Endothelial cell of umbilical vein (primary cell): Measurements from ENCODE around the gene BCL11B. TPM values are rescaled to one million over a fixed set of nuclear protein-coding genes. Genes with fewer than 3 reads are reported as not detected.

ENCODE experiments used
- BruUV-seq: library from RNA; stranded (reverse); fragments of 400-500 nt; replicated peaks from 2 replicates; lab custom pipeline; 2021; lab: Mats Ljungman, UMichigan
- CTCF ChIA-PET: fragments of 300-600, 350-600 bp; sonication (Branson Sonifier 250); formaldehyde crosslinking; loops from one replicate; lab custom pipeline; 2021; ENCODE audit warnings: antibody characterized with exemption, inconsistent platforms; lab: Charles Lee
- POLR2A ChIA-PET: fragments of 300-600, 350-600 bp; sonication (Branson Sonifier 250); formaldehyde crosslinking; loops from one replicate; lab custom pipeline; 2021; ENCODE audit warnings: antibody characterized with exemption, inconsistent platforms; lab: Charles Lee
- DNase-seq: peaks from one replicate; pipeline ENCODE4 v3.0.0-alpha.2; 2011; ENCODE audit warnings: low read depth, low spot score
- FAIRE-seq: peaks from 2 replicates; lab custom pipeline; 2011; peaks lifted over from hg19 to GRCh38; lab: Jason Lieb, UNC
- H2AFZ ChIP-seq: 2 replicates; pipeline ENCODE4 v1.6.0; 2012; ENCODE audit warnings: low read depth, low read length, control low read depth, inconsistent platforms
- H3K27ac ChIP-seq: 2 replicates; pipeline ENCODE4 v1.5.1; 2011; ENCODE audit warnings: low read depth, mild to moderate bottlenecking, control low read depth, low read length, moderate library complexity; ENCODE audit not compliant: insufficient read depth
- H3K27me3 ChIP-seq, 2 experiments: 2 replicates each; pipeline versions ENCODE4 v1.6.0 to v1.6.1; 2011; ENCODE audit warnings: low read length in 2 of 2, mixed read lengths in 1 of 2; ENCODE audit not compliant: control insufficient read depth in 2 of 2, insufficient read depth in 2 of 2
- H3K36me3 ChIP-seq, 2 experiments: 2 replicates in 1 of 2; 3 replicates in 1 of 2; pipeline ENCODE4 v1.5.1; 2011; ENCODE audit warnings: low read length in 2 of 2, mild to moderate bottlenecking in 1 of 2, moderate library complexity in 1 of 2; ENCODE audit not compliant: control insufficient read depth in 2 of 2, insufficient read depth in 2 of 2; ENCODE audit errors: extremely low read depth in 1 of 2
- H3K4me1 ChIP-seq: 3 replicates; pipeline ENCODE4 v1.5.1; 2011; ENCODE audit warnings: mild to moderate bottlenecking, low read length; ENCODE audit not compliant: control insufficient read depth, insufficient read depth; ENCODE audit errors: extremely low read depth
- H3K4me2 ChIP-seq: 2 replicates; pipeline ENCODE4 v1.6.1; 2011; ENCODE audit warnings: low read length, control low read depth, mixed read lengths; ENCODE audit not compliant: insufficient read depth
- H3K4me3 ChIP-seq, 3 experiments: fragments of 200-600 bp in 1 of 3; sonication (generic), shearing (Covaris generic) in 1 of 3; replicated peaks in 1 of 3; 2 replicates each; pipeline ENCODE4 v1.5.1; 2011 to 2016; ENCODE audit warnings: control low read depth in 3 of 3, low read length in 3 of 3, mild to moderate bottlenecking in 2 of 3, inconsistent platforms in 1 of 3, low read depth in 1 of 3, moderate library complexity in 1 of 3; ENCODE audit not compliant: insufficient read depth in 1 of 3
- H3K79me2 ChIP-seq: 2 replicates; pipeline ENCODE4 v1.6.0; 2012; ENCODE audit warnings: low read length, inconsistent platforms; ENCODE audit not compliant: control insufficient read depth, insufficient read depth
- H3K9ac ChIP-seq: replicated peaks from 2 replicates; pipeline ENCODE3; 2011; ENCODE audit warnings: low read length, control low read depth; ENCODE audit not compliant: insufficient read depth; ENCODE audit errors: extremely low read depth
- H3K9me1 ChIP-seq: replicated peaks from 3 replicates; pipeline ENCODE4 v1.6.0; 2011; ENCODE audit warnings: mild to moderate bottlenecking, low read length; ENCODE audit not compliant: control insufficient read depth, insufficient read depth; ENCODE audit errors: extremely low read depth
- H3K9me3 ChIP-seq: replicated peaks from 2 replicates; pipeline ENCODE4 v1.5.1; 2012; ENCODE audit warnings: low read length, inconsistent platforms; ENCODE audit not compliant: control insufficient read depth, insufficient read depth
- H4K20me1 ChIP-seq: replicated peaks from 2 replicates; pipeline ENCODE3; 2011; ENCODE audit warnings: mild to moderate bottlenecking, low read length; ENCODE audit not compliant: control insufficient read depth, insufficient read depth; ENCODE audit errors: extremely low read depth
- CTCF ChIP-seq, 2 donors: IDR thresholded peaks; 1 replicate in 1 of 2; 2 replicates in 1 of 2; pipeline ENCODE4 v1.5.1; 2011; ENCODE audit warnings: low read length in 2 of 2, mild to moderate bottlenecking in 2 of 2, moderate library complexity in 2 of 2, control low read depth in 1 of 2, inconsistent platforms in 1 of 2, low read depth in 1 of 2; ENCODE audit not compliant: insufficient read depth in 1 of 2; ENCODE audit errors: extremely low read depth in 1 of 2
- EZH2 ChIP-seq: IDR thresholded peaks from 2 replicates; pipeline ENCODE4 v1.6.1; 2012; ENCODE audit warnings: borderline replicate concordance, low read depth, mild to moderate bottlenecking, moderate library complexity, low read length, inconsistent platforms; ENCODE audit not compliant: severe bottlenecking
- FOS ChIP-seq: IDR thresholded peaks from 2 replicates; pipeline ENCODE4 v1.6.1; 2011; ENCODE audit warnings: mild to moderate bottlenecking, low read length, moderate library complexity, borderline replicate concordance; ENCODE audit not compliant: insufficient read depth
- GATA2 ChIP-seq: IDR thresholded peaks from 2 replicates; pipeline ENCODE4 v1.7.0; 2011; ENCODE audit warnings: low read depth, mild to moderate bottlenecking, moderate library complexity, mixed read lengths, low read length; ENCODE audit not compliant: insufficient read length, insufficient read depth
- JUN ChIP-seq: IDR thresholded peaks from 2 replicates; pipeline ENCODE4 v1.6.1; 2011; ENCODE audit warnings: borderline replicate concordance, low read depth; ENCODE audit not compliant: insufficient read length, insufficient read depth
- MYC ChIP-seq: IDR thresholded peaks from one replicate; pipeline ENCODE4 v1.6.1; 2011; ENCODE audit warnings: mild to moderate bottlenecking, low read depth, low read length
- POLR2A ChIP-seq: IDR thresholded peaks from 2 replicates; pipeline ENCODE4 v1.6.1; 2012; ENCODE audit warnings: low read depth, mild to moderate bottlenecking, control low read depth, low read length
- POLR2AphosphoS5 ChIP-seq: IDR thresholded peaks from 2 replicates; pipeline ENCODE4 v1.6.1; 2012; ENCODE audit warnings: low read depth, mild to moderate bottlenecking, control low read depth, low read length, moderate library complexity; ENCODE audit not compliant: insufficient read depth
- dilution Hi-C: fragments of 300-500 bp; cut with MboI; formaldehyde crosslinking; loops from one replicate; pipeline ENCODE4 v1.15.0; 2019; ENCODE audit warnings: low sequenced_read_pairs; ENCODE audit not compliant: extremely low pct_ligation_motif_present
- intact Hi-C: fragments of 100-400 bp; cut with micrococcal nuclease; formaldehyde crosslinking; loops from one replicate; pipeline ENCODE4 v1.10.0; 2022
- polyA plus RNA-seq, 4 experiments: library from polyadenylated mRNA; depleted of rRNA in 3 of 4; stranded (reverse) in 3 of 4; unstranded in 1 of 4; fragments of >200 nt; gene quantifications; 2 replicates each; pipeline versions ENCODE4 v1.2.1 to v1.2.3, GENCODE V29; 2011 to 2012; ENCODE audit warnings: missing spikeins in 1 of 4
- total RNA-seq: library from RNA; stranded (reverse); gene quantifications from 2 replicates; pipeline ENCODE4 v1.2.3, GENCODE V29; 2021
- TF ChIP-seq, protein P1 (sequence below): IDR thresholded peaks from 2 replicates; pipeline ENCODE4 v1.6.1; 2011; ENCODE audit not compliant: insufficient read depth, insufficient read length

The BCL11B gene
- total and polyA plus RNA-seq, 2 donors (not counting 3 experiments of a cell fraction or from before 2014, with no cell fraction given): 0.03 to 0.07 TPM

DNA sequence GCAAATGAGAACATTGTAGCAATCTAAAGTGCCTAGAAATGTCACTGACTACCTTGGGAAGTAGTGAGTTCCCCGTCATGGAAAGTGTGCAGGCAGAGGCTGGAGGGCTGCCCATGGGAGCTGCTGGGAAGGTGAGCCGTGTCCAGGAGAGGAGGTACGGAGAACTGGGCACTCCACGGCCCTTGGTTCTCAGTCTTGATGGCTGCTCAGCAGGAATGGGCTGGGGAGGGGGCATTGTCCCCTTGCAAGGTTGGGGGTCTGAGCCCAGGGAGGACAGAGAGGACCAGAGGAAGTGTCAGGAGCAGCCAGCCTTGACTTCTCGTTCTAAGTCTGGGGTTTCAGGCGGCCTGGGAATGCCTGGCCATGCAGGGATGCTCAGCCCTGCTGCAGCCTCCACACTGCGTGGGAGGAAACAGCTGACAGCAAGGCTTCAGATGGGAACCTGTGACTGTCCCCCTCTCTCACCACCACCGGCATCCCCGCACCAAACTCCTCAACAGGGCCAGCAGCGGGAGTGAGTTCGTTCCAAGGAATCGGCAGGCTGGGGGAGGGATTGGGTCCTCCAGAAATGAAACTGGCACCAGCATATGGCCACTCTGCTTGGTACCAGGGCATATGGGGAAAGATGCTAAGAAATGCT is 140.2 kb downstream of the BCL11B start:
- ChIA-PET POLR2A (no interaction called here), CTCF (no interaction called here)
- Histone ChIP-seq H3K9me1 (no peaks in the 10 kb centered on the region), H3K27ac (no peak overlapping the region), H3K27me3 (no peaks in the 10 kb centered on the region), H3K4me3 (no peak overlapping the region), H4K20me1 (no peaks in the 10 kb centered on the region), H3K4me2 (no peak overlapping the region), H3K36me3 (no peaks in the 10 kb centered on the region), H3K9me3 (peaks cover 3% of the 10 kb centered on the region), H3K9ac (no peak overlapping the region), H2AFZ (no peak overlapping the region), H3K4me1 (no peaks in the 10 kb centered on the region), H3K79me2 (no peaks in the 10 kb centered on the region)
- dilution Hi-C loops (no loop called here), intact Hi-C loops (no loop called here)
- FAIRE-seq: no peak
- no peak for TF ChIP-seq EZH2
- BruUV-seq: no TSS peak
- no peak for DNase-seq

DNA sequence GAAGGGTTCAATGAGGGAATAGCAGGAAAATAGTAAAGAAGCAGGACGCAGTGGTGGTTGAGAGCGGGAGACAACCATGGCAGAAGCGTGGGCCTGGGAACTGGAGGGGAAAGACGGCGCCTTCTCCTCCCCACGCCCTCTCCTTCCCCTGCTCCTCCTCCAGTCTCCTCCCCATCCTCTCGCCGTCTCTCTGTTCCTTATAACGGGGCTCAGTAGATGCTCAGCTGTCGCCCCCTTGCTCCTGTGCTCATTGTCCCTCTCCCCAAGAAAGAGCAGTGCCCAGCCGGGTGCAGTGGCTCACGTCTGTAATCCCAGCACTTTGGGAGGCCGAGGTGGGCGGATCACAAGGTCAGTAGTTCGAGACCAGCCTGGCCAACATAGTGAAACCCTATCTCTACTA is 142.0 kb downstream of the BCL11B start:
- POLR2A ChIA-PET: no interaction called here
- no peaks in the 10 kb centered on the region for H3K4me1 ChIP-seq
- H3K4me2 ChIP-seq: no peak overlapping the region
- CTCF ChIA-PET: no interaction called here
- no peaks in the 10 kb centered on the region for H3K36me3 ChIP-seq
- H2AFZ ChIP-seq: no peak overlapping the region
- no peak overlapping the region for H3K4me3 ChIP-seq
- TF ChIP-seq, protein P1, sequence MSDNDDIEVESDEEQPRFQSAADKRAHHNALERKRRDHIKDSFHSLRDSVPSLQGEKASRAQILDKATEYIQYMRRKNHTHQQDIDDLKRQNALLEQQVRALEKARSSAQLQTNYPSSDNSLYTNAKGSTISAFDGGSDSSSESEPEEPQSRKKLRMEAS: no peak
- TF ChIP-seq POLR2AphosphoS5 (no peak), MYC (no peak), JUN (no peak), CTCF (IDR thresholded peaks at IDR 0.05; ENCODE audit: extremely low read depth in 1 of 2, insufficient read depth in 1 of 2, low read depth in 1 of 2, low read length in 2 of 2) (no peak), EZH2 (no peak), GATA2 (no peak), POLR2A (no peak), FOS (no peak)
- no peaks in the 10 kb centered on the region for H3K9me1 ChIP-seq
- dilution Hi-C loops (no loop called here), intact Hi-C loops (no loop called here)
- no peak for FAIRE-seq
- no peaks in the 10 kb centered on the region for H3K79me2 ChIP-seq
- peaks cover 3% of the 10 kb centered on the region for H3K9me3 ChIP-seq
- no peaks in the 10 kb centered on the region for H3K27me3 ChIP-seq
- BruUV-seq: no TSS peak
- DNase-seq: no peak
- no peaks in the 10 kb centered on the region for H4K20me1 ChIP-seq
- no peak overlapping the region for H3K27ac ChIP-seq
- no peak overlapping the region for H3K9ac ChIP-seq
